ENCODE data around the gene FCRL4. TPM values are rescaled to one million over a fixed set of nuclear protein-coding genes. Genes with fewer than 3 reads are reported as not detected.

The FCRL4 gene
- not detected for polyA plus RNA-seq (2013, experiment 1 of 2)
- polyA plus RNA-seq (2013, experiment 2 of 2): not detected

- no peaks in the 10 kb centered on the region for H3K9me3 ChIP-seq (ENCODE audit: control insufficient read depth, low read length)
- H3K27ac ChIP-seq (ENCODE audit: low read depth, low read length, severe bottlenecking): no peak within 1 kb of the TSS
- no peaks in the 10 kb centered on the region for H3K36me3 ChIP-seq (ENCODE audit: control insufficient read depth, insufficient read depth, low read length)
- H3K4me3 ChIP-seq (ENCODE audit: extremely low read depth, insufficient read depth, low read length, poor library complexity, severe bottlenecking): no peak within 1 kb of the TSS
- no peaks in the 10 kb centered on the region for H3K4me1 ChIP-seq (ENCODE audit: control insufficient read depth, insufficient read depth, low read length, poor library complexity, severe bottlenecking)
- WGBS, 2 experiments (ENCODE audit: insufficient coverage in 2 of 2): 100% methylated on average over 1 of the region's 2 CpGs; no CpG with 5 or more reads in 1 of the 2 experiments
Observed at GRCh38 chr1:157597959-157598667, at the start of gene FCRL4. Gene FCRL4, minus strand, starts transcription at chr1:157598085. Its CDS starts 141 bp downstream, at chr1:157597944.

GRCh38 chr1:157646144-157646543 is 48.3 kb upstream of the FCRL4 start:
- Histone ChIP-seq H3K4me1 (ENCODE audit: control insufficient read depth, insufficient read depth, low read length, poor library complexity, severe bottlenecking) (no peaks in the 10 kb centered on the region), H3K27ac (ENCODE audit: low read depth, low read length, severe bottlenecking) (no peak overlapping the region)

GRCh38 chr1:157641177-157641576 is 43.3 kb upstream of the FCRL4 start:
- no peaks in the 10 kb centered on the region for H3K36me3 ChIP-seq (ENCODE audit: control insufficient read depth, insufficient read depth, low read length)
- H3K27ac ChIP-seq (ENCODE audit: low read depth, low read length, severe bottlenecking): no peak overlapping the region
- no peaks in the 10 kb centered on the region for H3K9me3 ChIP-seq (ENCODE audit: control insufficient read depth, low read length)
- H3K4me3 ChIP-seq (ENCODE audit: extremely low read depth, insufficient read depth, low read length, poor library complexity, severe bottlenecking): no peak overlapping the region
- WGBS, 2 experiments (ENCODE audit: insufficient coverage in 2 of 2): 0 to 24% methylated on average over 1 to 2 of the region's 2 CpGs
- H3K4me1 ChIP-seq (ENCODE audit: control insufficient read depth, insufficient read depth, low read length, poor library complexity, severe bottlenecking): no peaks in the 10 kb centered on the region

More at GRCh38 chr1:157646144-157646543, 48.3 kb upstream of the FCRL4 start:
- Histone ChIP-seq H3K4me3 (ENCODE audit: extremely low read depth, insufficient read depth, low read length, poor library complexity, severe bottlenecking) (no peak overlapping the region), H3K9me3 (ENCODE audit: control insufficient read depth, low read length) (no peaks in the 10 kb centered on the region), H3K36me3 (ENCODE audit: control insufficient read depth, insufficient read depth, low read length) (no peaks in the 10 kb centered on the region)

- H3K36me3 ChIP-seq (ENCODE audit: control insufficient read depth, insufficient read depth, low read length): no peaks in the 10 kb centered on the region
- 62 to 70% methylated on average over 3 to 4 of the region's 4 CpGs for WGBS, 2 experiments (ENCODE audit: insufficient coverage in 2 of 2)
- H3K27ac ChIP-seq (ENCODE audit: low read depth, low read length, severe bottlenecking): no peak overlapping the region
- no peak overlapping the region for H3K4me3 ChIP-seq (ENCODE audit: extremely low read depth, insufficient read depth, low read length, poor library complexity, severe bottlenecking)
- H3K9me3 ChIP-seq (ENCODE audit: control insufficient read depth, low read length): no peaks in the 10 kb centered on the region
- H3K4me1 ChIP-seq (ENCODE audit: control insufficient read depth, insufficient read depth, low read length, poor library complexity, severe bottlenecking): no peaks in the 10 kb centered on the region
Observed at GRCh38 chr1:157639800-157640199, 41.9 kb upstream of the FCRL4 start.

GRCh38 chr1:157628773-157629172 is 30.9 kb upstream of the FCRL4 start:
- WGBS, 2 experiments (ENCODE audit: insufficient coverage in 2 of 2): 80% methylated on average over 1 of the region's 1 CpG; no CpG with 5 or more reads in 1 of the 2 experiments
- no peak overlapping the region for H3K4me3 ChIP-seq (ENCODE audit: extremely low read depth, insufficient read depth, low read length, poor library complexity, severe bottlenecking)

GRCh38 chr1:157626099-157626498 is 28.2 kb upstream of the FCRL4 start:
- WGBS, 2 experiments (ENCODE audit: insufficient coverage in 2 of 2): 69 to 88% methylated on average over 1 of the region's 2 CpGs
- Histone ChIP-seq H3K27ac (ENCODE audit: low read depth, low read length, severe bottlenecking) (no peak overlapping the region), H3K36me3 (ENCODE audit: control insufficient read depth, insufficient read depth, low read length) (no peaks in the 10 kb centered on the region), H3K4me1 (ENCODE audit: control insufficient read depth, insufficient read depth, low read length, poor library complexity, severe bottlenecking) (no peaks in the 10 kb centered on the region), H3K4me3 (ENCODE audit: extremely low read depth, insufficient read depth, low read length, poor library complexity, severe bottlenecking) (no peak overlapping the region), H3K9me3 (ENCODE audit: control insufficient read depth, low read length) (no peaks in the 10 kb centered on the region)

More at GRCh38 chr1:157628773-157629172, 30.9 kb upstream of the FCRL4 start:
- H3K9me3 ChIP-seq (ENCODE audit: control insufficient read depth, low read length): no peaks in the 10 kb centered on the region
- H3K27ac ChIP-seq (ENCODE audit: low read depth, low read length, severe bottlenecking): no peak overlapping the region
- H3K36me3 ChIP-seq (ENCODE audit: control insufficient read depth, insufficient read depth, low read length): no peaks in the 10 kb centered on the region
- H3K4me1 ChIP-seq (ENCODE audit: control insufficient read depth, insufficient read depth, low read length, poor library complexity, severe bottlenecking): no peaks in the 10 kb centered on the region

- Histone ChIP-seq H3K9me3 (ENCODE audit: control insufficient read depth, low read length) (no peaks in the 10 kb centered on the region), H3K27ac (ENCODE audit: low read depth, low read length, severe bottlenecking) (no peak overlapping the region), H3K4me1 (ENCODE audit: control insufficient read depth, insufficient read depth, low read length, poor library complexity, severe bottlenecking) (no peaks in the 10 kb centered on the region), H3K36me3 (ENCODE audit: control insufficient read depth, insufficient read depth, low read length) (no peaks in the 10 kb centered on the region), H3K4me3 (ENCODE audit: extremely low read depth, insufficient read depth, low read length, poor library complexity, severe bottlenecking) (no peak overlapping the region)
- 78 to 100% methylated on average over 1 of the region's 2 CpGs for WGBS, 2 experiments (ENCODE audit: insufficient coverage in 2 of 2)
Observed at GRCh38 chr1:157624471-157624870, 26.6 kb upstream of the FCRL4 start.

GRCh38 chr1:157622471-157622870 is 24.6 kb upstream of the FCRL4 start:
- no peaks in the 10 kb centered on the region for H3K36me3 ChIP-seq (ENCODE audit: control insufficient read depth, insufficient read depth, low read length)
- no peaks in the 10 kb centered on the region for H3K9me3 ChIP-seq (ENCODE audit: control insufficient read depth, low read length)
- H3K4me1 ChIP-seq (ENCODE audit: control insufficient read depth, insufficient read depth, low read length, poor library complexity, severe bottlenecking): peaks cover 4% of the 10 kb centered on the region
- H3K27ac ChIP-seq (ENCODE audit: low read depth, low read length, severe bottlenecking): no peak overlapping the region
- 92 to 100% methylated on average over 2 to 4 of the region's 5 CpGs for WGBS, 2 experiments (ENCODE audit: insufficient coverage in 2 of 2)
- no peak overlapping the region for H3K4me3 ChIP-seq (ENCODE audit: extremely low read depth, insufficient read depth, low read length, poor library complexity, severe bottlenecking)

- 87 to 100% methylated on average over 1 to 3 of the region's 3 CpGs for WGBS, 2 experiments (ENCODE audit: insufficient coverage in 2 of 2)
- Histone ChIP-seq H3K4me3 (ENCODE audit: extremely low read depth, insufficient read depth, low read length, poor library complexity, severe bottlenecking) (no peak overlapping the region), H3K36me3 (ENCODE audit: control insufficient read depth, insufficient read depth, low read length) (no peaks in the 10 kb centered on the region), H3K27ac (ENCODE audit: low read depth, low read length, severe bottlenecking) (no peak overlapping the region), H3K9me3 (ENCODE audit: control insufficient read depth, low read length) (no peaks in the 10 kb centered on the region), H3K4me1 (ENCODE audit: control insufficient read depth, insufficient read depth, low read length, poor library complexity, severe bottlenecking) (peaks cover 4% of the 10 kb centered on the region)
Observed at GRCh38 chr1:157618190-157618589, 20.3 kb upstream of the FCRL4 start.

- Histone ChIP-seq H3K4me3 (ENCODE audit: extremely low read depth, insufficient read depth, low read length, poor library complexity, severe bottlenecking) (no peak overlapping the region), H3K36me3 (ENCODE audit: control insufficient read depth, insufficient read depth, low read length) (no peaks in the 10 kb centered on the region), H3K4me1 (ENCODE audit: control insufficient read depth, insufficient read depth, low read length, poor library complexity, severe bottlenecking) (no peaks in the 10 kb centered on the region), H3K27ac (ENCODE audit: low read depth, low read length, severe bottlenecking) (no peak overlapping the region), H3K9me3 (ENCODE audit: control insufficient read depth, low read length) (no peaks in the 10 kb centered on the region)
- WGBS, 2 experiments (ENCODE audit: insufficient coverage in 2 of 2): no CpG with 5 or more reads among the region's 1 CpG
Observed at GRCh38 chr1:157600236-157600635, 2.4 kb upstream of the FCRL4 start.

- no peaks in the 10 kb centered on the region for H3K9me3 ChIP-seq (ENCODE audit: control insufficient read depth, low read length)
- no peaks in the 10 kb centered on the region for H3K4me1 ChIP-seq (ENCODE audit: control insufficient read depth, insufficient read depth, low read length, poor library complexity, severe bottlenecking)
- H3K36me3 ChIP-seq (ENCODE audit: control insufficient read depth, insufficient read depth, low read length): no peaks in the 10 kb centered on the region
- no peak overlapping the region for H3K4me3 ChIP-seq (ENCODE audit: extremely low read depth, insufficient read depth, low read length, poor library complexity, severe bottlenecking)
- 89 to 92% methylated on average over 4 to 6 of the region's 6 CpGs for WGBS, 2 experiments (ENCODE audit: insufficient coverage in 2 of 2)
- no peak overlapping the region for H3K27ac ChIP-seq (ENCODE audit: low read depth, low read length, severe bottlenecking)
Observed at GRCh38 chr1:157596384-157596783, 1.5 kb downstream of the FCRL4 start.
